Stimulated activated CD8-positive, alpha-beta memory T cell treated with anti-CD3 and anti-CD28 coated beads, Interleukin-12 subunit alpha, Interleukin-12 subunit beta, amount 100 ng/mL, for 24 hours (primary cell): ENCODE data around the gene LHFPL2.

Source experiments
- DNase-seq: peaks from one replicate; pipeline ENCODE4 v3.0.0-alpha.2; 2020; ENCODE audit errors: extremely low read depth

Gene LHFPL2

DNA sequence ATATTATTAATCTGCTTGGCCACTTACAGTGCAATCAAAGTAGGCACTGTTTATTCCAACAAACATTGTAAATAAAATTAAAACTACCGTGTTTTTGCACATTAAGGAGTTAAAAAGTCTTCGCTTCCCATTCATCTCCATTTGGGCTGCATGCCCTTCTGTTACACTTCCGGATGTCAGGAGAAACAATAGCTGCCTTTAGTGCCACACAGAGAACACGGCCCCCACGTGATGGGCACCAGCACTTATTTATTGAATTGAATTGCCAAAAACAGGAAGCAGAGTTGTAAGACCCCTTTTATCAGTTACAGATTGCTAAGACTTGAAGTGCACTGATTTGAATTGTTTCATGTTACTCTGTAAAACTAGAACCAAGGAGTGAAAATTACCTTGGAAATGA, 80.4 kb downstream of the LHFPL2 start:
- no peak for DNase-seq

DNA sequence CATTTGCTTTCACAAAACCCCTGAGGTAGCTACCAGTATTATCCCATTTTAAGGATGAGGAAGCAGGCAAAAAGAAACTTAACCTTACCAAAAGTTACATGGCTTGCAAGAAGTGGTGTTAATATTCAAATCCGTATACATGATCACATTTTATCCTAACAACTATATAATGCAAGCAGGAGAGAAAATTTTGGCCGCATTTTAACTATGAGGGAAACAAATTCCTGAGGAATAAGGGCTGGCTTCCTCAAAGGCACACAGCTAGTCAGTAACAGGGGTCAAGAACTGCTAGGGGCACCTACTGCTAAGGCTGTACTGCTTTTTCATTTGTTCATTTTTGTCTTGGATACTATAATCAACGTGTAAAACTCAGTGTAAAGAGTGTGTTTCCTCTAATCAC, 81.0 kb downstream of the LHFPL2 start:
- DNase-seq = no peak

DNA sequence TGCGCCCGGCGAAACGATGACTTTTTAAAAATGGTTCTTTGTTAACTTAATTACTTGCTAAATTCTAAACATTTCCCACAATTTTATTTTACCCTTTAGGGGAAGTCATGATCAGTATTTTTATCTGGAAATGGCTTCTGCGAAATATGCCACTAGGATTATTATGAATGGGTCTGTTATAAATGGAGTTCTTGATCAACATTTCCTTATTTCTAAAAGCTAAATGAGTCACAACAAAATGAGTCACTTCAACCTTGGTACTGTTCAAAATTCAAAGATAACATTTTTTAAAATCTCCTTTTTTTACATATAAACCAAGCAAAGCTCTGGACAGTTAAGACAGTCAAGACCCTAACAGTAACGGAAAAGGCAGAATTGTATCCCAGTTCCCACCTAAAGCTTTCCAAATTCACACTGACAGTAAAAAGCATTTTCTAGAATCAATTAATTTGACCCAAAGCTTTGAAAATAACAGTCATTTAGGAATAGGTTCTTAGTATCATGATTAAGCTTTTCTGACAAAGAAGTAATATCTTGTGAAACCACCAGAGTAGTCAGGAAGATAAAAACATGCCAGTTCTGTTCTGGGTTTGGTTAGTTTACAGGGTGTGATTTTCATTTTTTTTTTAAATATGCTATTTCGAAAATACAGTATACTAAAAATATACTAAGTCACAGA, 81.7 kb downstream of the LHFPL2 start:
- no peak for DNase-seq

DNA sequence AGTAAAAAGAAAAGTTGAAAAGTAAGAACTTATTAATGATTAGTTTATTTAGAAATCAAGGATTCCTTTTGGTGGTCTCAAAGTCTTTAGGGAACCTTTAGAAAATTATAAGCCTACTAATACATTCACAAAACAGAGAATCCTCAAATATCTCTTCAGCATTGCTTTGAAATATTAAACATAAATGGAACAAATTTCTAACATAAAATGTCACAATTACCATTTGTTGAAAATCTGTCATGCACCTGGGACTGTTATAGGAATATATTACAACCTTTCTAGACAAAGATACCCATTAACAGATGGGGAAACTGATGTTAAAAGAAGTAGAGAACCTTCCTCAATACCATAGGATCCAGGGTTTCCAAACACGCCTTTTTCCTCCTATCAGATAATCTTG, 83.2 kb downstream of the LHFPL2 start:
- DNase-seq = no peak

DNA sequence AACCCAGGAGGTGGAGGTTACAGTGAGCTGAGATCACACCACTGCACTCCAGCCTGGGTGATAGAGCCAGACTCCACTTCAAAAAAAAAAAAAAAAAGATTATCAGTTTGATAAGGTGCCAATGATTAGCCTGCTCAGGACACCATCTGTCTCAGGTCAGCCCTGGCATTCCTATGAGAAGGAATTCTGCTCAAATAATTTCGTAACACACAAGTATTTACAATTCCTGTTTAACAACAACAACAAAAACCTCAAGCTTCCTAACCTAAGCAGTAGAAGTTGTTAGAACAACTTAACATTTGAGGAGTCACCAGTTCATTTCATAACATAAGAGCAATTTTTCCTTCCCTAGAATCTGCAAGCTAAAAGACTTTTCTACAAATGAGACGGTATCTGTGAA, 85.0 kb downstream of the LHFPL2 start:
- DNase-seq = no peak

DNA sequence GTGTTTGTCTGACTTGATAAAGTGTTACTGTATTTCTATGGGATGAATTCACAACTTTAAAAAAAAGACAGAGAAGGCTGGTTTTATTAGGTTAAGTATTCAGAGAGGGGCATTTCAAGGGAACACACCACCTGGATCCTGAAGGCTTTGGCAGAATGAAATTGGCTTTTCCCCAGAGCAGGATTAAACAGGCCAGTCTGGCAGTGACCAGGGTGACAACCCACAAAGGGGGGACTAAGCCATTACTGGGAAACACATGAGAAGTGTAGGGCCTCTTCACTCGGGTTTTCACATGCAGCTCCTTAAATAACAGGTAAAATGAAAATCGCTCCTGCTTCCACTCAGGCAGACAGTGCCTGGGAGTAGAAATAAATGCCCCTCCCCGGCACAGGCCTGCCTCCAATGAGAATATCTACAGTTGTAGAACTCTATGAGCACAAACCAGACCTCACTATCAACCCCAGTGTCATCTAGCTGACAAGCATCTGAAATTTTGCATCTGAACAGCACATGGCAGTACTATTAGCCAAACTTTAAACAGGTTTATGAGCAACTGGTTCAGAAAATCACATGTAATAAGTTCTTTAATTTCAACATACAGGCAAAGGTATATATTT, 85.8 kb downstream of the LHFPL2 start:
- DNase-seq = no peak

DNA sequence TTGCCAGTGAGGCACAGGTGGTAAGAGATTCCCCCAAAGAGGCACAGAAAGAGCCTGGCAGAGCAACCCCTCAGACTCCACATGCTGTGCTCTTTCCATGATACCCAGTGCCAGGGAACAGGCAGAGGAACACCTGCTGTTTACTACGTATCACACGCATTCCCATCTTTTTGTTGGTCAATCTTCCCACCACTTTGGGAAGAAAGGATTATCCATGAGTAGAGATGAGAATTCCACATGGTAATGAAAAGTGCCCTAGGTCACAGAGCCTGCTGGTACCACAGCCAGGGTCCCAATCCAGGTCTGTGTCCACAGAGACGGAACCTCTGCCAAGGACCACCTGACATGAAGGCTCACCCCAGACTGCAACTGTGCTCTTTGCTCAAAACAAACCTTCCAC, 86.6 kb downstream of the LHFPL2 start:
- no peak for DNase-seq

DNA sequence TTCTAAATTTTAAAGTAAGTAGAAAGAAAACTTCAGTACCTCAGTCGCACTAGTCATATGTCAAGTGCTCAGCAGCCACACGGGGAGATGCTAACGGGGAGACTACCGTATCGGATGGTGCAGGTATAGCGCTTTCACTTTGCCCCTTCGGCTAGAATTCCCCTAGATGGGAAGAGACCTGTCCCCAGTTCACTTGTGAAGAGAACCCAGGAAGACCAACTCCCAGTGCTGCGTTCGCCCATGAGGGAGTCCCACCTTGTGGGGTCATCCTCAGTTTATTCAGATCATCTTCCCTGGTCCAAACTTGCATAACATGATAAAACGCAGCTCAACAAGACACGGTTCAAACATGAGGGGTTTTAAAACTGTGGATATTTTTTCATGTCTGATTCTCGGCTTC, 87.3 kb downstream of the LHFPL2 start:
- DNase-seq = no peak

DNA sequence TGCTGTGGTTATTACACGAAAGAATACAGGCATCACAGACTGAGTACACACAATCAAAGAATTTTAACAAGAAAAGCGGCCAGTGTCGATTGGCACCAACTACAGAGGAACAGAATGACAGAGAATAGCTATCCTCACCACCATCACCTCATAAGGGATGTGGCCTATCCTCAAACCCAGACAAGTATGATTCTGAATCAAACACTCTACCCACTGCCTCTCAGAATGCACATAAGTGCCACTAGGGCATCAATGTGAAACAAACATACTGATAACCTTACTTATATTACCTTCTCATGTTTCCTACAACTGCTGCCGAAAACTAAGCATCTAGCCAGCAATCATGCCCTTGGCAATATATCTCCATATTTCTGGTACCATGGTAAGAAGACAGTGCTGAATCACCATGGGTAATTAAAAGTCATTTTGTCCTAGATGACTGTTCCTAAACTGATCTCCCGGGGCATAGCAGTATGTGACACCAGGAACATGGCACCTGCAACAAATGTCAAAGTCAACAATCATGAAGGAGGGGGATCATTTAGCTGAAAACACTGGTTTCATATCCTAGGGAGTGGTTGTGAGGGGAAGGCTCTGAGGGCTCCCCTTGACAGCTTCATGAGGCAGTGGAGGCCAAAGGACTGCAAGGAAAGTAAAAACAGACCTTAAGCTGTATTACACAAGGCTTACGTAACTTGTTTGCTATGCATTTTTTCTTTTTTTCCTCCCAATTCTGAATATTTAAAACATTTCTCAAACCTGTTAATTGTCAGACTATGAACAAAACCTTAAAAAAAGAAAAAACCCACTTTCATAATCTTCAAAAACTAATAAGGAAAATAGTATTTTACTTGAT, 88.3 kb downstream of the LHFPL2 start:
- no peak for DNase-seq

DNA sequence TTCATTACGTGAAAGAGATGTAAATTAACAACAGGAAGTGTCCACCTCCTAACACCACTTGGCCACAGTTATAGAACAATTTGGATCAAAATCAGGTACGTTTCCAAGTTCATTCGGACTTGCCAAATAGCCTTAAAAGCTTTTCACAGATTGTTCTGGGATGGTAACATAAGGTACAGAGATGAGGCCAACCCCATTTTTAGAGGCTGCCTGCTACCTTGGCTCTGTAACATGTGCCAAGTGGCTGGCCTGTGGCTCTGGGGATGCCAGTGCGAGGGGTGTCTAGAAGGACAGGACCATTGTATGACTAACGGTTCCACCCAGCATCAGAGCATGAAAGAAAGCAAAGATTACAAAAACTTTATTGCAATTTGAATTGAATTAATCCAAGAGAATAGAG, 91.0 kb downstream of the LHFPL2 start:
- no peak for DNase-seq

DNA sequence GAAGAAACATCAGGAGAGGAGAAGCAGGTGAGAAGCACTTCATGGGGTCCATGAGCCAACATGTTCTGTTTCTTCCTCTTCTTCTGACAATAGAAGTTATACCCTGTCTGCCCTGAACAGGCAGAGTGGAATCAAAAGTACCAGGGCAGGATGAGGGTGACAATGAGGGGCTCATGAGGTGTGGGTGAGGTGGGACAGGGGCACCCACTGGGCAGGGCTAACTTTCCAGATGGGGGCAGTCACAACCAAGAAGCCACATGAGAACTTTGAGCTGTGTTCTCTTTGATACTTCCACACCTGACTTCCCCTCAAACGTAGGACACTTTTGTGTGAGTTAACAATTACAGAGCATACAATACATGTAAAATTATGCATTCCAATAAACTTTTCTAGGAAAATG, 92.7 kb downstream of the LHFPL2 start:
- no peak for DNase-seq

DNA sequence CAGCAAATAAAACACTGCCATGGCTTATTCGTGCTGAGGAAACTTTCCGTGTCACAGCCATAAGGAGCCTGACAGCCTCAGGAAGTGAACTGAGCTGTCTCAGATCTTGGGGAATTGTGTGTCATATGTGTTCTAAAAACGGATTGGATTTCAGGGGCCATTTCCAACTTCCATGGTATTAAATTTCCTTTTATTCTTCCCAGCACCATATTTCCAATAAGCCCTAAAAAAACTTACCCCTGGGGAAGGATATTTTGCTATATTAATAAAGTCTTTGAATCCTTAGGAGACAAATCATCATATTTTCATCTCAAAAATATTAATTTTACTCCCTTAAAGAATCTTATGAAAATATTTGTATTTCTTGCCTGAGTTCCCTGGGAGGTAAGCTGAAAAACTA, 93.9 kb downstream of the LHFPL2 start:
- DNase-seq = no peak

DNA sequence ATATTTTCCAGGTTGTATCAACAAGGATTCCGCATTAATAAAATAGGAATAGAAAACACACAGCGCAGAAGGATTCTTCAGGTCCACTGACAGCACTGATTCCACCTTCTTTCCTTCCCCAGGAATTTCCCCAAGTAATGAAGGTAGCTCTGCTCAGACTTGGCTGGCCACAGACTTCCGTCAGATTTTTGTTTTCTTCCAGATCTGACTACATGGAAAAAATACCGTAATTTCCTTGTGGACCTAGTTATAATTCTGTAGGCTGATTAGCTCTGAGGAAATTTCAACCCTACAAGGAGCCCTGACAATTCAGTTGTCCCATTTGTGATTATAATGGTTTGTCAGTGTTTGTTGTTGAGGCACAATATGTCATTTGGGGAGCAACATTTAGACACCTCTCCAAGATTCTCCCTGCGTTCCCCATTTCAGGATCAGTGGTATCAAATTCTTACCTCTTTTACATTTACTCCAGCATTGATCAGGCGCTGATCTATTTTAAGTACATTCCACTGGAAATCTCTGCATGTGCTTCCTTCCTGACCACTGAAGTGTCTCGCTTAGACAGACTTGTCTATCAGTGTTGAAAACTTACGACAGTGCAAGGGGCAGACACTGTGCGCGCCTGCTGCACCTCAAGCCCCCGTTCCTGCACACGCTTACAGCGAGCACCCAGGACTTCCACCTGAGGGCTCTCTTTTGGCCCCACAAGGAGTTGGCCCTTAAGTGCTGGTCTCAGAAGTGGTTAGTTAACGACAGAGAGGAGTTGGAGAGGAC, 94.8 kb downstream of the LHFPL2 start:
- DNase-seq = no peak

DNA sequence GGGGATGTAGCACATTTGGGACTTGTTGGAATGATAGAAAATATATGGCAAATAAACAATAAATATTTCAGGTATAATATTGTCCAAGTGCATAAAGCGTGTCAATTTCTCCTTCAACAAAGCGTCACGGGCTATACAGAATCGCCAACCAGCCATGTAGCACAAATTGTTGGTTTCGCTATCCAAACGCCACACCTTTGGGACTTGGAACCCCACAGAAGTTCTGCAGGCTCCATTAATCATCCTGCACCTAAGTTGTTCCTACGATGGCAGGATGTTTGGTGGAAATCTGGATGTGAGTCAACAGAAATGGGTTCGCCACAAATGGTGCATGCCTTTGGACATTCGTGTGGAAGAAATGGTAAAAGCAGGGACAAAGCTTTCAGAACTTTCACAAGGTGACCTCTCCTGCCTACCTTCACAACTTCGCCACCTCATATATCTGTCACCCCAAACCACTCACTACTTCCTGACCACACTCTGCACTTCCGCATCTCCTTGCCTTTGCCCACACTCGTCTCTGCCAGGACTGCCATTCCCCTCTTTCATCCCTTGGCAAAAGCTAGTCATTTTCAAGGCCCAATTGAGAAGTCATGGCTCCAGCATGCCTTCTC, 95.7 kb downstream of the LHFPL2 start:
- no peak for DNase-seq

DNA sequence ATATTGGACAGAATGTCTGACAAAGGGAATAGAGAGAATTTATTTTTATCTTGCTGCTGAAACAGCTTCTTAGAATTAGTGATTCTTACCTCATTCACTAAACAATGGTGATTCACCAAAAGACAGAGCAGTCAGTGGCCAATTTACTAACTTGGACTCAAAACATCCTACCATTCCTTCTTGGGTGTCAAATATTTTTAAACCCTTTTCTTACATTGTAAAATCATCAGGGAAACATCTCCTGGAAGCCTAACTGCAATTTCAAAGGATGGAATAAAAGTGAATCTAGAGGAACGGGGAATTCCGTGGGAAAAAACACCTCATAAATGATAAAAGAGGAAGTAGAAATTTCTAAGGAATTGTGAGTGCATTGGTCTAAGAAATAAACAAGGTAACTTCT, 97.7 kb downstream of the LHFPL2 start:
- no peak for DNase-seq

DNA sequence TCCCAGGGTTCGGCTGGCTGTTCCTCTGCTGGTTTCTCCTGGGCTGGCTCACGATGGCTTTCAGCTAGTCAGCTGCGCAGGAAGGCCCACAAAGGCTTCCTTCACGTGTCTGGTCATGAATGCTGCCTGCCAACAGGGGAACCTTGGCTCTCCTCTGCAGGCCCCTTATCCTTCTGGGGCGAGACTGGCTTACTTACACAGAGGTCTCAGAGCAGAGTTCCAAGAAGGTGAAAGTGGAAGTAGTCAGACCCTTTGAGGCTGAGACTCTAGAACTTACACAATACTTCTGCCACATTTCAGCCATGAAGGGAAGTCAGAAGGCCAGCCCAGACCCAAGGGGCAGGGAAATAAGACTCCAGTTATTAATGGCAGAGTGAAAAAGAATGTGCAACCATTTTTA, 99.5 kb downstream of the LHFPL2 start:
- no peak for DNase-seq

DNA sequence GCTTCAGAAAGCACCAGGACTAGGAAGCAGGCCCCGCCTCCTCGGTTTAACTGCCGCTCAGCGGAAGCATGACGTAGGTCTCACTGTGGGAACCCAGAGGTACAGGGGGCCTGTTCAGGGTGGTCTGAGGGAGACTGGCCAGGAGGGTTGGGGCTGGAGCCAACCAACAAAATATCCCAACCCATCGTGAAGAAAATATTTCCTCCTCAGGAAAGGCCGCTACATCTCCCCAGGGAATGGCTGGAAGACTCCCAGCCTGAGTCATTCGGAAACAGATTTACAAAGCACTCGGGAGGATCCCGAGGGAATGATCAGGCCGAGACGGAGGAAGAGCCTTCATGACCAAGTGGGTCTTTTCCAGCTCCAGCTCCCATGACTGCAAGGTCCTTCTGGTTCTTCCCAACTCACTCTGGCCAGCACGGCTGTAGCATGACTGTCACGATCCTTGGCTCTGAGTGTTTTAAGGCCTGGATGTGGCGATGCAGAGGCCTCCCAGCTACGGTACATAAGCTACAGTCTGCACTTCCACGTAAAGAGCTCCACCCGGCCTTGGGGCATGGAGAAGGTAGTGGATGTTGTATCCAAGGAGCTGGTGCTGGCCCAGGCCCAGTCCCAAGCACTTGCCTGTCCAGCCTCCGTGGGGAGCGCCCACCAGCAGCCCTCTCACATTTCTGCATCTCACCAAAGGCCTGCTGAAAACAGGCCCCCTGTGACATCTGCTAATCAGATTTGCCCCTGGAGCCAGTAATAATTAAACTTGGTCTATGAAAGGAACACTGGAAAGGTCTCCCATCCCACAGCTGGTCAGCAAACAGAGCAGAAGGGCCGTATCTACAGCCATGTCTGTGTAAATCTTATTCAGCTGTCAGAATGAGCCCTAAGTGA, 100.6 kb downstream of the LHFPL2 start:
- DNase-seq = no peak

DNA sequence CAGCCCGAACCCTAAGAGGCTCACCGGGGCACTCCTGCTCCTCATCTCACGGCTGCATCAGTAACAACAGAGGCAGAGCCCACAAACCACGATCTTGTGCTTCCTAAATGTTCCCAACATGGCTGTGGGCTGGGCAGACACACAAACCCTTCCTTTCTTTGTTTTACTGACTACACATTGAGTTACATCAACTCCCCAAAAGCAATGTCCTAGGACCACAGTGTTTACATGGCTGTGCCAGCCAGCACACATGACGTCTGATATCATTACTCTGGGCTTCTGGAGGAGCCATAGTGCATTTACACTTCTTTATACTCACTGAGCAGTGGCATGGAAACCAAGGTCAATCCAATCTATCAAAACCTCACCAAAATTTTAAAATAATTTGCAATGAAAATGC, 101.4 kb downstream of the LHFPL2 start:
- DNase-seq = no peak

DNA sequence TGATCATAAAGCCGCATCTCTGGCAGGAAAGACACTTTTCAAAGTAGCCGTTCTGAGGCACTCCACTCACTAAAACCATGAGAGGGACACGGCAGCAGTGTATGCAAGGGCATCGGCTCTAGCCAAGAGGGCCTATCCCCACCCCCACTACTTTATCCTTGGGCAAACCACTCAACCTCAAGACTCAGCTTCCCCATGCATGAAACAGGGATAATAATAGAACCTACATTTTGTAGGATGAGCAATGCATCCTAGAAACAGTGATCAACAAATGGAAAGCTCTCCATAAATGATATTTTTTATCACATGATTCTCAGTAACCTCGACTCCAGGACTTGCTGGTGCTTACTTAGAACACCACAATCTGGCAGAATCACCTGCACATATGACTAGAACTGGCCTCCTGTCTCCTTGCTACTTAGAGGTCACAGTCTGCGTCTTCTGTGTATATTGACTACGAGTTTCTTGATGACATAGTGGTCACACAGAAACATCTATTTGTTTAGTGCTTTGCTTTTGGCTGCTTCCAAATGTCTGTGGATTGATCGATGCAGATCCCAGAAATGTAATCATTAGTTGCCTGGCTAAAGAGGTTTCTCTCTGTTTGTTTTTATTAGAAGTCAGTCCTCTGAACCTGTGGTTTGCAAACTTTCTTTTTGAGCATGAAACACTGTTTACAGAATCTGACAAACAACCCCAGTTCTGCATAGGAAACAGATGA, 102.1 kb downstream of the LHFPL2 start:
- no peak for DNase-seq

DNA sequence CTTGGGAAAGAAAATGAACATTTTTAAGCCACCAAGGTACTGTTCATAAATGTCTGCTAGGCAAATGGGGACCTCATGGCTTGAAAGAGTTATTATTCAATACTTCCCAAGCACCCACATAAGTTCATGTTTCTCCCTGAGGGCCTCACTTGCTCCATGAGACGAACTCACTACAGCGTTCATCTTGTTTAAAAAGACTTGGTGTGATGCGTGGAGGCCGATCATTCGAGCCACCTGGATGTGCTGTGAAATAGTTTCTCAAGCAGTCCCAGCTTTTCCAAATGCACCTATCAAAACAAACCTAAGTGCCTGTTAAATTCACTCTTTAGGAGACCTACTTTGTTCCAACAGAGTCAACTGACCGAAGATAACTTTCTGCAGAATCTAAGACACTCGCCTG, 103.2 kb downstream of the LHFPL2 start:
- no peak for DNase-seq
